ENCODE results near the gene TTC21A.

The TTC21A gene

GRCh38 chr3:39135170-39135805 is 27.8 kb downstream of the TTC21A start:
- no peak for DNase-seq

DNA sequence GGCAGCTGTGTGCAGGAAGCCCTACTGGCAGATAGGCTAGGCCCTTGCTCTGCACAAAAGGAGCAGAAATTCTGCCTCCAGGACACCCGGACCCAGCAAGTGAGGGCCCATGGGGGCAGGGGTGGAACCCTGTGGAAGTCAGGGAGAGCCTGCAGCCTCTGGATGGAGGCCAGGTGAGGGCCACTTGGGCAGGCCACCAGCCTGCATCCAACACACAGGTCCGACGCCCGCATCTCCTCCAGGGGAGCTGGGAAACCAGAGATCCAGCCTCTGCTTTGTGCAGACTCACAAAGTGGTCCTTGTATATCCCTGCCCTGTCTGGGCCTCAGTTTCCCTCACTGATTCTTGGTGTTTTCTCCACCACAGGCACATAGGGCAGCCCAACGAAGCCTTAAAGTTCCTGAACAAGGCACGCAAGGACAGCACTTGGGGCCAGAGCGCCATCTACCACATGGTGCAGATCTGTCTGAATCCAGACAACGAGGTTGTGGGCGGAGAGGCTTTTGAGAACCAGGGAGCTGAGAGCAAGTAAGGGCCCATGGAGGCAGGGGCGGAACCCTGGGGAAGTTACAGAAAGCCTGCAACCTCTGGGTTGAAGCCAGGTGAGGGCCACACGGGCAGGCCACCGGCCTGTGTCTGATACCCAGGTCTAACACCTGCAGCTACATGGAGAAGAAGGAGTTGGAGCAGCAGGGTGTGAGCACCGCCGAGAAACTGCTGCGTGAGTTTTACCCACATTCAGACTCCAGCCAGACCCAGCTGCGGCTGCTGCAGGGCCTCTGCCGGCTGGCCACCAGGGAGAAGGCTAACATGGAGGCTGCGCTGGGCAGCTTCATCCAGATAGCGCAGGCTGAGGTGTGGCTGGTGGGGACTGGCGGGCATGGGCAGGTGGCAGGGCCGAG is 29.3 kb downstream of the TTC21A start:
- DNase-seq, result no peak

DNA sequence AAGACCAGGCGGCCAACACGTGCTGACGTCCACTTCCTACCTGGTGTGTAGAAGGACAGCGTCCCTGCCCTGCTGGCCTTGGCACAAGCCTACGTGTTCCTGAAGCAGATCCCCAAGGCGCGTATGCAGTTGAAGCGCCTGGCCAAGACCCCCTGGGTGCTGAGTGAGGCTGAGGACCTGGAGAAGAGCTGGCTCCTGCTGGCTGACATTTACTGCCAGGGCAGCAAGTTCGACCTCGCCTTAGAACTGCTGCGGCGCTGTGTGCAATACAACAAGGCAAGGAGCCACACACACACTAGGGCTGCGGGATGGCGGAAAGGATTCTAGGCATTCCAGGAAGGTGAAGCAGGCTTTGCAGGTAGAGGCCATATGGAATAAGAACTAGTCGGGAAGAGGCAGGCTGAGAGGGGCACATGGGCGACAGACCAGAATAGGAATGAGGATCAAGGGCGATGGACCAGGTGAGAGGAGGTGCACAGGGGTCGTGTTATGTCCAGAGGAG is 30.0 kb downstream of the TTC21A start:
- DNase-seq, result no peak

GRCh38 chr3:39137991-39138803 is 30.7 kb downstream of the TTC21A start:
- no peak for DNase-seq

GRCh38 chr3:39138804-39139415 is 31.4 kb downstream of the TTC21A start:
- DNase-seq, result peak in 40 of 56 donors; percentile 8 to 84 (median 38)

GRCh38 chr3:39139442-39139841 is 32.0 kb downstream of the TTC21A start:
- DNase-seq, result no peak

DNA sequence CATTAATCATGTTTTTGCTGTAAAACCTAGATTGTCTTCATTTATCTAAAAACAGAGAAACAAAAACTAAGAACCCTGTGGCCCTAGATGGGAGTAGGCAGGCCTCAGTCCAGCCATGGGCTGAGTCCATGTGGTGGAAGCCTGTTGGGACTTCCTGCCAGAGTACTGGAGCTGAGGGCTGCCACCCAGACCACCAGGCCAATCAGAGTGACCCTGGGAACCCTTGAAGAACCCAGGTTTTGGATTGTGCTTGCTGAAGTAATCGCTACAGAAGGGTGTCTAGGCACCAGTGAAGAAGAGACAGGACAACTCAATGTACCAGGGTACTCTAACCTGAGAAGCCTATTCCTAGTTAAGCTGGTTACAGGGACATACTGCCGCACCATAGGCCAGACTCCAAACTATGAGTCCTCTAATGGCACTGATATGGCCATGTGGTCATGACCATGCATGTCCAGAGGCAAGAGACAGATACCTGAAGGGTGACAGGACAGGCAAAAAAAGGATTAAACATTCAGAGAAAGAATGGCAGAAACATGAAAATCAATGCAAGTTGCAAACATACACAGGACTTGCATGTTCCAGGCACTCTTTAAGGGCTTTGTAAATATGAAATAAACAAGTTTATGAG is 33.0 kb downstream of the TTC21A start:
- no peak for DNase-seq

DNA sequence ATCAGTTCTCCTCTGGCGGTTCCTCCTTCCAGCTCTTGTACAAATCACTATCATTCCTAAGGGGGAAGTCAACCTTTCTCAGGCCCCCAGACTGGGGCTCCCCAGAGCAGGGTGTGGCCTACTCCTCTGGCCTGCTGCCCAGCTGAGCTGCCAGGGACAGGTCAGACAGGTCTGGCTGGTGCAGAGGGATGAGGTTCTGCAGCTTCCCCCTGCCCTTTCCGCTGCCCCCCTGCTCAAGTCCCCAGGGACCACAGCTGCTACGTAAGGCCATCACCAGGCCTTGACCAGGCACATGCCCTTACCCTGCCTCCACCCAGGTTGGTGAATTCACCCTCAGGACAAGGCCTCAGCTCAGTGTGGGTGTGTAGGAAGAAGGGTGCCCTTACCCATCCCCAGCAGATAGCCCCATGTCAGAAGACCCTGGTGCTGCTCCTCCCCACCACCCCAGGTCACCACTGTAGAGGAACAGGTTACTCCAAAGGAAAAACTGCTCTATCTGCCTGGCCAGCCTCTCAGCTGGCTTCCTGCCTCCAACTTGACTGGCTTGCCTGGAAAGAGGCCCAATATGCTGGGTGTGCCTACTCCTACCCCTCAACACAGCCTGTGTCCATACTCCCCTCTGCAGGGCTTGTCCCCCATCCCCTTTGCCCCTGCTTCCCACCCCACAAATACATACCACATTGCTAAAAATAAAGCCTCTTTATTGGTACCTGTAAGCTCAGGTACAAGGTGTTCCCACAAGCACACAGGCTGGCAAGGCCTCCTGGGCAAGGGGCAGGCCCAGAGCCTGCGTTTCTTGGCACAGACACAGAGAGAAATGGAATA is 33.9 kb downstream of the TTC21A start:
- peak in 1 of 56 donors; percentile 20 for DNase-seq

DNA sequence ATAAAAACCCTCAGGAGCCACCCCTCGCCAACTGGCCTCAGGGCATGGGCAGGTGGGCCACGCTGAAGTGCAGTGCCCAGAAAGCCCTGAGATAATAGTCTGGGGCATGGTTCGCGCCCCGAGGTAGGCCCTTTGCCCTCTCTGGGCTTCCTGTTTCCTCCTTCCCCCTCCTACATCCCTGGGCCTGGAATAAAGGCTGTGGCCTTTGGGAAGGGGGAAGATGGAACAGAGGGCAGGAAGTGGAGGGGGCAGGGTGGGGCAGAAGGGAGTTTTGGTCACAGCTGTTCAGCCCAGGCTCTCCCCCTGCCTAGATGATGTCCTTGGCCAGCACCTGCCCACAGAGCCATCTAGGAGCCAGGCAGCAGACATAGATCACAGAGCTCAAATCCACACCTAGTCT is 34.6 kb downstream of the TTC21A start:
- DNase-seq, result no peak

GRCh38 chr3:39143051-39143885 is 35.8 kb downstream of the TTC21A start:
- no peak for DNase-seq

GRCh38 chr3:39144095-39144747 is 36.7 kb downstream of the TTC21A start:
- no peak for DNase-seq

DNA sequence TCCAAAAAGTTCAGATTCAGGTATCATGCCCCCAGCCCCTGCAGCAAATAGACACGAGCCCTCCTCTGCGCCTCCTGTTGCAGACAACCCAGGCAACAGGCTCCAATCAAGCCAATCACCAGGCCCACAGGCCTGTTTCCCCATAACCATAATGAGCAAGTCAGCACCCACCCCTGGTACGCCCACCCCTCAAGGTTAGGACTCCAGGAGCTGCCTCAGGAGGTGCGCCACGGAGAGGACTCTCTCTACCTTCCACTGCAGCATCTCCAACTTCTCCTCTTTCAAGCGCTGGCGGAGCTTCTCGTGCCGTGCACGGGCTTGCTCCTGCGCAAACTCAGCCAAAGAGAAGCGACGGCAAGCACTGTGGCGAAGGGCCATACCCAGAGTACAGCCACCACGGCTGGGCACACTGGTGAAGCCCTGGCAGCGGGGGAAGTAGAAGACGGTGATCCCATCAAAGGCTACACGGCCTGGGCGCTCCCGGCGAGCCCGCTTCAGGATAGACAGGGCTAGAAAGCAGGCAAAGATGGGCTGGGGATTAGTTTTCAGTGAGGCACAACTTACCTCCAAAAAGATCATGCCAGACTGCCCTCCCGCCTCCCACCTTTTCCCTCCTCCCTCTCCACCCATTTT is 37.4 kb downstream of the TTC21A start:
- DNase-seq, result no peak

DNA sequence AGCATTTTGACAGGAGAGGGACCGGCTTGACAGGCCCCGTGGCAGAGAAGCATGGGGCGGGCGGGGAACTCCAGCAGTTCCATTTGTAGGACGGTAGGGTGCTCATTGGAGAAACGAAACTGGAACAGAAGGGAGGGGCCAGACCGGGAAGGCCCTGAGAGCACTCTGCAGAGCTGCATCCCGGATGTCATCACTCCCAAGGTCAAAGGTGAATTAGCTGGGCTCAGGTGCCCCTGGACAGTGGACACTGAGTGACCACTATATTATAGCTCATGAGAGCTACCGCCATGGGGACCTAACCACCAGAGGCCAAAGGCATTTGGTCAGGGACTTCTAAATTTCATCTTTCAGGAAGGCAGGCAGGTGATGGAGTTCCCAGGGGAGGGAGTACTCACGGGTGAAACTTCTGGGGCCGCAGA is 38.6 kb downstream of the TTC21A start:
- DNase-seq, result peak in 1 of 56 donors; percentile 10

DNA sequence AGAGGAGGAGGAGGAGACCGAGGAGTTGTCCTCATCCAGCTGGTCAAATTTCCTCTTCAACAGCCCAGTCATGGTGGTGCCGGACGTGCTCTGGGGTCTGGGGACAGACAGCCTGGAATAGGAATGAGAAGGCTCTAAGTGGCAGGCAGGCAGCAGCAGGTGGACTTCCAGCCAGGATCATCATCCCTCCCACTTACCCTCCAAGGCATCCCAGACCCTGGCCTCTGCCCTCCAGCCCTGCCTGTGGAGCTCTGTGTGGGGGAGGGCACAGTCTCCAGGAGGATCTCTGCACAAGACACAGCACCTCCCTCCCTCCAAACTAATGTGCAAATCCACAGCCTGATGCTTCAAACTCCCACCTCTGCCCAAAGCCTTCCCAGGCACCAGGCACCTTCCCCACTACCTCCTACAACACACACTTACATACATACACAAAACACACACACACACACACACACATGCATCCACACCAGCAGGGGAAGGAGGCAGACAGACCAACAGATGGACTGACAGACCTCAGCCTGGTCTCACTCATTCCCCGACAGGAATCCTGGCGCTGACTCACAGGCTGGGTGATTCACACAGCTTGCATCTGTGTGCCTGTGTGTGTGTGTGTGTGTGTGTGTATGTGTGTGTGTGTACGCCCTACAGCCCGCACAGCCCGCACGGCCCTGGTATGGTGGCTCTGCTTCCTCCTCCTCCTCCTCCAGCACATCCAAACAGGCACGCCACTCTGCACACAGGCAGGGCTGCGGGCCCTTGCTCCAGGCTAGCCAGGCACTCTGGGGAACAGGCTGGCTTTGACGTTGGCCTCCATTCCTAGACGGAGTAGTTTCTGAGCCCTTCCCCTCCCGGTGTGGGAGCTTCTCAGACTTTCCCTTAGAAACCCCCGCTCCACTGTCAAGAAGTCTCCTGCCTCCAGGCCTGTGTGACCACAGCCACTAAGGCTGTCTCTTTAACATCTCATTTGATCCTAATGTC is 39.4 kb downstream of the TTC21A start:
- peak in 42 of 56 donors; percentile 14 to 89 (median 55) for DNase-seq

GRCh38 chr3:39147711-39148434 is 40.4 kb downstream of the TTC21A start:
- DNase-seq, result peak in 4 of 56 donors; percentile 25 to 32 (median 28)

Measured in nucleus accumbens (tissue), 56 donors.